Left renal cortex interstitium (tissue), 4 donors: ENCODE data around the gene TSPAN4. TPM values are rescaled to one million over a fixed set of nuclear protein-coding genes. Genes with fewer than 3 reads are reported as not detected.

Experiments used
- DNase-seq, 4 donors: peaks; one replicate each; pipeline ENCODE4 v3.0.0-alpha.2; 2013; ENCODE audit warnings: low read depth in 4 of 4, low spot score in 2 of 4, missing footprints in 1 of 4
- polyA plus RNA-seq, 4 donors: library from polyadenylated mRNA; unstranded; fragments of 120-200 nt; gene quantifications; one replicate each; pipeline ENCODE4 v1.2.1, GENCODE V29; 2013; ENCODE audit not compliant: insufficient read length in 4 of 4

The TSPAN4 gene
- polyA plus RNA-seq, 4 donors, result 65.9 to 94.9 (median 76.6) TPM

DNA sequence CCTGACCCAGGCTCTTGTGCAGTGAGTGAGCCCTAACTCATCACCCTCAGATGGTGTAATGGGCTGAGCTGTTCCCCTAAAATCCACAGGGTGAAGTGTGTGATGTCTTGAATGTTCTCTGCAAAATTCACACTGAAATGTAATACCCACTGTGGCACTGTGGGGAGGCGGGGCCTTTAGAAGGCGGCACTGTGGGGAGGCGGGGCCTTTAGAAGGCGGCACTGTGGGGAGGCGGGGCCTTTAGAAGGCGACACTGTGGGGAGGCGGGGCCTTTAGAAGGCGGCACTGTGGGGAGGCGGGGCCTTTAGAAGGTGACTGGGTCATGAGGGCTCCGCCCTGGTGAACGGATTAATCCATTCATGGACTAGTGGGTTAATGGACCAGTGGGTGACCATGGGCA is 34.9 kb downstream of the TSPAN4 start:
- DNase-seq, result no peak

DNA sequence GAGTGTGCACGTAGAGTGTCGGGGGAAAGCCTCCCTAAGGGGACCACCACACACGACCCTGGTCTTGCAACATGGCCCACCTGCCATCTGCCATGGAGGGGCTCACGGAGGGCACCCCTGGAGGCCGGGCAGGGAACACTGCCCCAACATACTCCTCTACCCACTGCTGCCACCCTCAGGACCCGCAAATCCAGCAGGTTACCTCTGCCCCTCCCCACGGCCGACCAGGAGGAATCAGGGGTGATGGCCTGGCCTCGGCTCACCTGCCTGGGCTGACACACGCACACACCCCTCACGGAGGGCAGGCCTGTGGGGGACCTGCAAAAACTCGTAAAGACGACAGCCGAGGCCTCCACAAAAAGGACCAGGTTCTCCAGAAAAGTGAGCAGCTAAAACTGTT is 37.8 kb downstream of the TSPAN4 start:
- DNase-seq, result no peak

DNA sequence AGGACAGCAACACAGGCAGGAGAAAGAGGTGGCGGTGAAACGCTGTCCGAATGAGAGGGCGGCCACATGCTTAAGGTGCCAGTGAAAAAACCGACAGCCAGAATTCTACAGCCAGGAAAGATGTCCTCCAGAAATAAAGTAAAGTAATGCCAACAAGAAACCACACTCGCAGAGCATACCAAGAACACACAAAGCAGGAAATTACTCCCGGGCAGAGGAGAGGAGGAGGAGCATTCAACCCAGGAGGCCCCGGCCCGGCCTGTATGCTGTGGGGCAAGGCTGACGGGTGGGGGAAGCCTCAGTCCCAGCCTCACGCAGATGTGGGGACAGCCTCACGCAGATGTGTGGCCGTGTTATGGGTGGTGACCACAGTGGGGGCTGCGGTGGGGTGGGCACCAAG is 39.9 kb downstream of the TSPAN4 start:
- DNase-seq, result no peak

DNA sequence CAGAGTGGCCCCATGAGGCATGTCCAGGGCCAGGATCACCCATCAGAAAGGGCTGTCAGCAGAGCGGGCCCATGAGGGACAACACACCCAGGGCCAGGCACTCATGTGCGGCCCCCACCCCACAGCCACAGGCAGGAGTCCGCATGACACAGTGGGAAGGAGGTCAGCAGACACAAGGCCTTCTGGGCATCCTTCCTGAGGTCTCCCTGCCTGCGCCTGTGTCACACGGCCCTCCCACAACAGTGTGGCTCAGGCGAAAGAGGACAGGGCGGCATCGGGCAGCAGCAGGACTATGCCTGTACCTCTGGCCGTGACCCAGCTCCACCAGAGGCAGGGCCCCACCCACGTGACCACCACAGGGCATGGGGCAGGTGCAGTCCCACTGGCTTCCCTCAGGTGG is 40.9 kb downstream of the TSPAN4 start:
- no peak for DNase-seq

DNA sequence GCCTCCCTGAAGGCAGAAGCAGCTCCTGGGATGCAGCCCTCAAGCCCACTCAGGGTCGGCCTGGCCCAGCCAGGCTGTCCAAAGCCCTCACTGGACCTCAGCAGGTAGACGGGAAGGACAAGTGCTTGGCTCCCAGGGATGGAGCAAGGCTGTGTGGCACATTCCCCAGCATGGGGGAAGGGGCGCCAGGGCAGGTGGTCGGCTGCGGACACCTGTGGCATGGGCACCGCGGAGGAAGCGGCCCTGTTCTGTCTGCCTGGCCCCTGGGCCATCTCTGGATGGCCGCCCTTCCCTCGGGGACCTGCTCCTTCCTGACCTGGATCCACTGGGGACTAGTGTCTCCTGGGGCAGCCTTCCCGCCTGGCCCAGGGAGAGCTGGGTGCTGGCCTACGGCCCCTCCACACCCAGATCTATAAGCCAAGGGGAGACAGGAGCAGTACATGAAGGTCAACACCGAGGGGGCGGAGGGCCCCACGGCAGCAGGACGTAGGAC is 42.0 kb downstream of the TSPAN4 start:
- no peak for DNase-seq

DNA sequence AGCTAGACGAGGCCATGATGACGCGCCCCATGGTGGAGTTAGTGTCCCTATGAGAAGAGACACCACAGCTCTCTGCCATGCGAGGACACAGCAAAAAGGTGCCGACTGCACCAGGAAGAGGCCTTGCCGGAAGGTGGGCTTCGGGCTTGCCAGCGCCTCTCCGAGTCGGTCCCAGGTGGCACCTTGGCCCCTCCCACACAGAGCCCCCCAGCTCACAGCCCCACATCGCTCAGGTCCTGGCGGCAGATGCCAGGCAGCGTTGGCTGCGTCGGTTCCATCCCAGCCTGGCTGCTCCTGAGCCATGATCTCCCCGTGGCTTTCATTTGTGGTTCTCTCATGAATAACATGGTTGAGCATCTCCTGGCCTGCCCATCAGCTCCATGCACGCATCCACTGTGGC is 43.9 kb downstream of the TSPAN4 start:
- DNase-seq, result no peak

DNA sequence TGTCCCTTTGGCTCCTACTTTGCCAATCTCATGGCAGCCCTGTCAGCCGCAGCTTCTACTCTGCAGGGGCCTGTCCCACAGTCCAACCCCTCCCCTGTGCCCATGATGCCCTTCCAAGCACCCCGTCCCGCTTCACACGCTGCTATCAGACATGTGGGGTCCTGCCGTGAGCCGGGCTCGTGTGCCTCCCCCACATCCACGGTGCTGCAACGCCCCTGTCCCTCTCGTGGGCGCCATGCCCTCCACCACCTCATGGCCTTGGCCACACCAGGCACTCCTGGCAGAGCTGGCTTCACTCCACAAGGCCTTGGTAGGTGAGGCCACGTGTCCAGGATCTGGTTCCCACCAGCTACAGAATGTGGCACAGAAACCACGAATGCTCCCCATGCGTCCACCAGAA is 44.9 kb downstream of the TSPAN4 start:
- no peak for DNase-seq

DNA sequence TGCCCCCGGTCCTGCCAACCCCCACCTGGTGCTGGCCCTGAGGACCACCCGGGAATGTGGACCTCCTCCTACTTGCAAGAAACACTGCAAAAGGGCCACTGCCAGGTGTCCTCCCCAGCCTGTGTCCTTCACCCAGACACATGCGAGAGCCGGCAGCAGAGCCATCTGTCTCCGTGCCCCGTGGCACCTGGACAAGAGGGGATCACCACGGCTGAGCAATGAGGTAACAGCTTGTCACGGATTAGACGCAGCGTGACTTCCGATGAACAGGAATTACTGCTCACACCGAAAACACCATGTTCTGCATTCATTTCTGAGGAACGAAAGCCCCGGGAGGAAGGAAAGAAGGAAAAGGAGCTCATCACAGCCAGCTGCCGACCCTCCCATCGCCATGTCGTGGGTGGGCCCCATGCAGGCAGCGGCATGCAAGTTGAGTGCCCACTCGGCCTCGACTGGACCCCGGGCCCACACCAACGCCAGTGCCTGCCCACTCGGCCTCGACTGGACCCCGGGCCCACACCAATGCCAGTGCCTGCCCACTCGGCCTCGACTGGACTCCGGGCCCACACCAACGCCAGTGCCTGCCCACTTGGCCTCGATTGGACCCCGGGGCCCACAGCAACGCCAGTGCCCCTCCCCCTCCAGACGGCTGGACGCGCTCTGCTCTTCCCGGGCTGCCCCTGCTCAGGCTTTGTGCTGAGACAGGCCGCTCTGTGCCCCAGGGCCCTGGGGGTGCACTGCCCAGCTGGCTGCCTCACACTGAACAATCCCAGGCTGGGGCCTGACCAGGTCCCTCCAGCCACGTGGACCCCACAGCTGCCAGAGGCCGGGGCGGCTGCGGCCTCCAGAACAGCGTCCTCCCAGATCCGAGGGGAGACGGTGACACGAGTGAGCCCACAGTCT is 45.9 kb downstream of the TSPAN4 start:
- no peak for DNase-seq

DNA sequence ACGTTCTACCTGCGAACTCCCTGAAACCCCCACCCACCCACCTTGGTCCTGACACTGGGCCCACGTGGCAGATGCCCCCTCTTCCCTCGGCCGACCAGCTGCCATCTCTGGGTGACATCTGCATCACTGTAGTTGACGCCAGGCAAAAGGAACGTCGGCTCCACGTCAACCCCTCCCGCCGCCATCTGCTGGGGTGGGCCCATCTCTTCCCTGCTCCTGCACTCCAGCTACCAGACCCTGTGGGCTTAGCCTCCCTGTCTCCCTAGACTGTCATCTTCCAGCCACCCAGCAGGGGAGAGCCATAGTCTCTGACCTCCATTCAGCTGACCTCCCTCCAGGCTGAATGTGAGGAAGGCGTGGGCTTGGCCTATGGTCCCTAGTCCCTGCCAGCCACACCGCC is 46.6 kb downstream of the TSPAN4 start:
- DNase-seq, result no peak

DNA sequence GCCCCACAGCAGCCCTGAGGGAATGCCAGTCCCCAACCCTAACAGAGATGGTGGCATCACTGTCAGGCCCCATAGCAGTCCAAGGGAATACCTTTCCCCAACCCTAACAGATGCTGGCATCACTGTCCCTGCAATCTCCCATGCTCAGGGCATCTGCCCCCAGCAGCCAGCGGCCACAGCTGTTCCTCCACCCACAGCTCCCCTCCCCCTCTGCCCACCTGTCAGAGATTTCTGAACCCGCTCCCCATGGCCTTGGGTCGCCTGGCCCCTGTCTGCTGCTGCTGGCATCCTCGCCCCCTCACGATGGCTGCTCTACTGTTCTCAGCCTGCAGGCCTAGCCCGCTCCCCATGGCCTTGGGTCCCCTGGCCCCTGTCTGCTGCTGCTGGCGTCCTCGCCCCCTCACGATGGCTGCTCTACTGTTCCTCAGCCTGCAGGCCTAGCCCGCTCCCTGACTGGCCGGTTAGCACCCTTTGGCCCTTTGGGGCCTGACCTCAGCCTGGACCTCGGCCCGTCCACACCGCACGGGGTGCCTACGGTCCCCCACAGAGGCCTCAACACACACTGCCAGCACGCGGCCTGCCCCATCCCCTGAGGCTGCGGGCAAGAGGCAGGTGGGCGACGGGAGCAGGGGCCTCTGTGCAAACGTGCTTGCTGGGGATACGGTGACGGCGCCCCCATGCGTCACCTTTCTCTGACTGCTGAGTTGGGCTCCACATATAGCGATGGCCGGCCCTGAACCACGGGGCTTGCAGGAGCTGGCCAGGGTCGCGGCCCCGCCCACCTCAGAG is 47.2 kb downstream of the TSPAN4 start:
- no peak for DNase-seq

DNA sequence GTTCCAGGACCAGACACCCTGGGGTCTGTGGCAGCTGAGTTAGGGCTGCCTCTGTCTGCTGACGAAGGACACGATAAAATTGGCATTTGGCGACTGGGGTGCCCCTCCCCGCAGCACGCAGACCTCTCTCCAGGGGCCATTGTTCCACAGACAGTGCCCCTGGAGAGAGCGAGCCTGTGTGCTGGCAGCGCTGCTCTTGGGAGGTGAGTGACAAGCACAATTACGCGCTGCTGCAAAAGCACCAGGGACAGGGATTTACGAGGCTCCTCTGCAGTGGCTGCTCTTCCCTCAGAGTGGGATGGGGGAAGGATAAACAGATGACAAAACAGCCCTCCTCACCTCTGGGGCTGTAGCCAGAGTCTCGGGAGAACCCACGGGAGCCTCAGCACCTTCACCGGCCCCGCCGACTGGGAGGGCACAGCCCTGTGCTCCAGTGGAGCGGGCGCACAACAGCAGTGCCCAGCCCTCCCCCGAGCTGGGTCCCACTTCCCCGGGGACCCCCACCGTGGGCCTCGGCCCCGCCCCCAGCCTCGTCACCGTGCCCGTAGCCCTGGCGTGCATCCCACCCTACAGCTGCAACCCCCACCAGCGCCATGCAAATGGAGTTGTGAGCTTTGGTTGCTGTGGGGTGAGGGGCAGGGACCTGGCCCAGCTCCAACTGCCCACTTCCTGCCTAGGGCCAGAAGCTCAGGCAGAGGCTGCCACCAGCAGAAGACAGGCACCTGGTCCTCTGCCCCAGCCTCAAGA is 48.3 kb downstream of the TSPAN4 start:
- DNase-seq, result no peak

DNA sequence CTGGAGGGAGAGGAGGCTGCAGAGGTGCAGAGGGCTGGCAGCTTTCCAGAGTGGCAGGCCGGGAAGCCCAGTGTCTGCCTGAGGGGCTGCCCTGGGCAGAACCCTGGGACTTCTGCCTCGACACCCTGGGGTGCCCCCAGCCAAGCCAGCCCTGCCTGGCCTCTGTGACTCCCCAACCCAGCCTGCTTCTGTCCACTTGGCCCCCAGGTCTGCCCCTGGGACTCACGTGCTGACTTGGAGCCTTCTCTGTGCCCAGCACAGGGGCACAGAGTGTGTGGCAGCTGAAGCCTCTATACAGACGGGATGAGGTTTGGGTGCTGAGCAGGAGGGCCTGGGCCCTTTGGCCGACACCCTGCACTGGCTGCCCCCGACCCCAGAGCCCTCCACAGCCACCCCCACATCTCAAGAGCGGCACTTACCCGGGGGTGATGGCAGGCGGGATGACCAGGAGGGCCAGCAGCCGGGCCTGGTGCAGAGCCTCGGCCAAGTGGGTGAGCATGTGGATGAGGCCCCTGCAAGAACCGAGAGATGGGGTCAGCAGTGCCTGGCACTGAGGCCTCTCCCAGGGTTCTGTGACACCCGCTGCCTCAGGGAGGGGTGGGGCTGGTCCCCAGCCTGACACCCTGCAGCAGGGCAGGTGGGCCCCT is 50.5 kb downstream of the TSPAN4 start:
- DNase-seq, result no peak

DNA sequence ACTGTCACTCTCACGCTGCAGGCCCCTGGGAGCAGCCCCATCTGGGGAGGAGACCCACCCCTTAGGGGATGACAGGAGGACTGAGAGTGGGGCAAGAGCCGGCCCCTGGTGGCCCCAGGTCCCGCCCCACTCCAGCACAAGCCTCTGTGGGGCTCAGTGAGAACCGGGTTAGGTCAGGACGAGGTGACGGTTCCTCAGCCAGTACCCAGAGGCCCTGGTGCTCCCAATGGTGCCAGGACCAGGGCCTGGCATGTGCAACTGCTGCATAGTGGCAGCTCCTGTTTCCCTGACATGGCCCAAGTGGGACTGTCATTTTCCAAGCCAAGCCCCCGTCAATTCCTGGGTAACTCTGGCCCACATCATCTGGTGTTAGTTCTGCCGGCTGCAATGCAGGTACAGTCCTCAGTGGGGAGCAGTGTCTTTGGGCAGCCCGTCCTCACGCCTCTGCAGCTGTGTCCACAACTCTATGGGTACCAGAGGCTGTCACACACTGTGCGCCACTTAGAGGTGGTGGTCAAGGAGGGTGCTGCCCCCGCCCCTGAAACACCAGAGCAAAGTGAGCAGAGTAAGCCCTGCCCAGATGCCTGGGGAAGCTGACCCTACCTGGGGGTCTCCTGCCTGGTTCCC is 52.0 kb downstream of the TSPAN4 start:
- DNase-seq, result no peak

DNA sequence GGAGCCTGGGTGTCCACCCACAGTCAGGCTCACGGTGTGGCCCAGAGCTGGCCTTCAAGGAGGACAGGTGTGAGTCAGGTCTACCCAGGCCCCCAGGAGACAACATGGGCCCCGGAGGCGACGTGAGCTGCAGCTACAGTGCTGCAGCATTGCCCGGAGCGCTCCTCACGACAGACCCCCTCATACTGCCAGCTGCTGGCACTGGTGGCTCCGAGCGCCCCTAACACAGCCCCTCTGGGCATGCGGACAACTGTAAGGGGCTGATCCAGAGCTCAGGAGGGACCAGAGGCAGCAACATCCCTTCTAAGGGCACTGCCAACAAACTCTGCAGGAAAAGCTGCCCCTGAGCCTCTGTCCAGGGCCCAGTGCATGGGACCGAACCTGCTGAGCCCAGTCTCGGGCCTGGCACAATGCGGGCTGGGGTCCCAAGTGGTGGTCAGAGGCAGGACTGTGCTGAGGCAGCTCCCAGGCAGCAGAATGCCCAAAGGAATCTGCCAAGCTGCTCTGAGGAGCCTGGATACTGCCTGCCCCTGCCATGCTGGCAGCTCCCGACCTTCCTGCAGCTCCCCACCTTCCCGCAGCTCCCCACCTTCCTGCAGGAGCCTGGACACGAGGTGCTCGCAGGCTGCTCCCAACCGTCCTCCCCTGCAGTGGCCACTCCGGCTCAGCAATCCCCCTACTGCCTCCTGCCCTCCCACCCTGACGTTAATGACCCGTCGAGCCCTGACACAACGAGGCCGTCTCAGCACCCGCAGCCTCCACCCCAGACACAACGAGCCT is 52.9 kb downstream of the TSPAN4 start:
- no peak for DNase-seq

DNA sequence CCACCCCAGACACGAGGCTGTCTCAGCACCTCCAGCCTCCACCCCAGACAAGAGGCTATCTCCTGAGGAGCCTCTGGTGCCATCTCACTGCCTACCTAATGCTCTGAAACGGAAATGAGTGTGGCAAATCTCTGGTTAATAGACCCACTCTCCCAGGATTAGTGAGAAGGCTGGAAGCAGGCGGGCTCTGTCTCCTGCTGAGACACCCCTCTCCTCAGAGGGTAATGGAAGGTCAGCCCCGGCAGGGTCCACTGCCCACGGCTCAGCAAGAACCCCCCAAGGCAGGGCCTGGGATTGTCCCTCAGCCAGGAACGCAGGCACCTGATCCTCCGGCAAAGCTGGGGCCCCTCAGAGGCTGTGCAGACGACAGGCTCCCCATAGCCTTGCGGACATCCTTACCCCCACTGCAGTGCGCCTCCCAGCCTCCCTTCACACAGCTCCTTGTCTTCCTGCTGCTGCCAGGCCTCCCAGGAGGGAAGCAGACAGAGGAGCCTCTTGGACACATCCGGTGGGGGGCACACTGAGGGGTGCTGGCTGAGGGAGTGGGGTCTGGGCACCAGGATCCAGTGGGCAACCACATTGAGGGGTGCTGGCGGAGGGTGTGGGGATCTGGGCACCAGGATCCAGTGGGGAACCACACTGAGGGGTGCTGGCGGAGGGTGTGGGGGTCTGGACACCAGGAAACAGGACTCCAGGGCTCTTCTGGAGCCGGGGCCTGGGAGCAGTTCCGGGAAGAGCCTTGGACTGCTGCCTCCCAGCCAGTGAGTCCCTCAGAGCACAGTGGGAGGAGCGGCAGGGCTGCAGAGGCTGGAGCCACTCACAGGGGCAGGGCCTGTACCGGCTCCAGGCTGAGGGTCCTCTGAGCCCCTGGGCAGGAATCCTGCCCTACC is 54.8 kb downstream of the TSPAN4 start:
- DNase-seq, result no peak

DNA sequence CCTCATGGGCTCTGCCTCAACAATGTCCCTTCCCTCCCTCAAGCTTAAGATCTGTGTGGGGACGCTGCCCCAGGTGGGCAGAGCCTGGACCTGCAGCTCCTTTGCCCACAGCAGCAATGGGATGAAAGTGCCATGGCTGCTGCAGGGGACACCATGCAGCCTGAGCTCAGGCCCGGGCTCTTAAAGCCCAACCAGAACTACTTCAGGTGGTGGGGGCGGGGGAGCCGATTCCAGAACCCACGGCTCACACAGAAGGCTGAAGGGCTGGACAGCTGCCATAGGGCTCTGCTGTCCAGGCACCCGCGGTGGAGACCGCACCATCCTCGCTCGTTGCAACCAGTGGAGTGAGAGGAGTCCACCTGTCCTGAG is 55.5 kb downstream of the TSPAN4 start:
- no peak for DNase-seq

DNA sequence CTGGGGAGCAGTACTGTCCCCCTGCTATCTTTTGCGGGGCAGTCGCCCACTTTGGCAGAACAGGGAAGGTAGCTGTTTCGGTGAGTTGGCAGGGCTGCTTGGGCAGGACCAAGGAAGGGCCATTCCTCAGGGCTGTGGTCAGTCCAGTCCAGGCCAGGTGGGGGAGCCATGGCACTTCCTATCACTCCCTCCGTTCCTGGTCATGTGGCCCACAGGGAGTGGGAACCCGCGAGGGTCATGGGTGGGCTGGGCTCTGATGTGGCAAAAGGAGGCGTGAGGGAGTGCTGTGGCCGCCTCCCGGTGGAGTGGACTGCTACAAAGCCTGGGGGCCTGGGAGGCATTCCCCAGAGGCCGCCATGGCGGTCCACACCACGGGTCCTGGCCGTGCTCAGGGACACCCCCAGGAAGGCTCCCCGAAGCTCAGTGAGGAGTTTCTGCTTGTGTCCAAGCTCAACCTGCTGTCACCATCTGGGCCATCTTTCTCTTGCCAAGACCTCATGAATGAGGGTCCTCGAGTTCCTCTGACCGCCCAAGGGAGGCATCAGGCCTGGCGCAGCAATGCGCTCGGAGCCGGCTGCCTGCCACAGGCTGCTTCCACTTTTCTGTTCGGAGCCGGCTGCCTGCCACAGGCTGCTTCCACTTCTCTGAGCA is 56.0 kb downstream of the TSPAN4 start:
- no peak for DNase-seq

DNA sequence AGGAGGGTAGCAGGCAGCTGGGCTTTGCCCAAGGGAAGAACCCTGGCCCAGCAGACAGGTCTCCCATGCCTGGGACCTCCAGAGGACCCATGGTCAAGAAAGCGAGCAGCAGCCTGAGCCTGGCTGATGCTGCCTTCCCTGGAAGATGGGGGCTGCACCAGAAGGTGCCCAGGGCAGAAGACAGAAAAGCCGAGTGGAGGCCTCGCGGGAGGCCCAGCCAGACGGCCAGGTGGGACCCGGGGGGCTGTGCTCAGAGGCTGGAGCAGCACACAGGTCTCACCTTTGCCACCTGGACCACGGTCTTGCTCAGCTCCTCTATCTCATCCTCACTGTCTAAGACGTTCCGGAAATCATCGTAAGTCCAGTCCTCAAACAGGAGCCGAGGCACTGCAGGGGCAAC is 57.1 kb downstream of the TSPAN4 start:
- DNase-seq, result no peak
